ENCODE data around the gene CDH7.

Gene CDH7, protein sequence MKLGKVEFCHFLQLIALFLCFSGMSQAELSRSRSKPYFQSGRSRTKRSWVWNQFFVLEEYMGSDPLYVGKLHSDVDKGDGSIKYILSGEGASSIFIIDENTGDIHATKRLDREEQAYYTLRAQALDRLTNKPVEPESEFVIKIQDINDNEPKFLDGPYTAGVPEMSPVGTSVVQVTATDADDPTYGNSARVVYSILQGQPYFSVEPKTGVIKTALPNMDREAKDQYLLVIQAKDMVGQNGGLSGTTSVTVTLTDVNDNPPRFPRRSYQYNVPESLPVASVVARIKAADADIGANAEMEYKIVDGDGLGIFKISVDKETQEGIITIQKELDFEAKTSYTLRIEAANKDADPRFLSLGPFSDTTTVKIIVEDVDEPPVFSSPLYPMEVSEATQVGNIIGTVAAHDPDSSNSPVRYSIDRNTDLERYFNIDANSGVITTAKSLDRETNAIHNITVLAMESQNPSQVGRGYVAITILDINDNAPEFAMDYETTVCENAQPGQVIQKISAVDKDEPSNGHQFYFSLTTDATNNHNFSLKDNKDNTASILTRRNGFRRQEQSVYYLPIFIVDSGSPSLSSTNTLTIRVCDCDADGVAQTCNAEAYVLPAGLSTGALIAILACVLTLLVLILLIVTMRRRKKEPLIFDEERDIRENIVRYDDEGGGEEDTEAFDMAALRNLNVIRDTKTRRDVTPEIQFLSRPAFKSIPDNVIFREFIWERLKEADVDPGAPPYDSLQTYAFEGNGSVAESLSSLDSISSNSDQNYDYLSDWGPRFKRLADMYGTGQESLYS

DNA sequence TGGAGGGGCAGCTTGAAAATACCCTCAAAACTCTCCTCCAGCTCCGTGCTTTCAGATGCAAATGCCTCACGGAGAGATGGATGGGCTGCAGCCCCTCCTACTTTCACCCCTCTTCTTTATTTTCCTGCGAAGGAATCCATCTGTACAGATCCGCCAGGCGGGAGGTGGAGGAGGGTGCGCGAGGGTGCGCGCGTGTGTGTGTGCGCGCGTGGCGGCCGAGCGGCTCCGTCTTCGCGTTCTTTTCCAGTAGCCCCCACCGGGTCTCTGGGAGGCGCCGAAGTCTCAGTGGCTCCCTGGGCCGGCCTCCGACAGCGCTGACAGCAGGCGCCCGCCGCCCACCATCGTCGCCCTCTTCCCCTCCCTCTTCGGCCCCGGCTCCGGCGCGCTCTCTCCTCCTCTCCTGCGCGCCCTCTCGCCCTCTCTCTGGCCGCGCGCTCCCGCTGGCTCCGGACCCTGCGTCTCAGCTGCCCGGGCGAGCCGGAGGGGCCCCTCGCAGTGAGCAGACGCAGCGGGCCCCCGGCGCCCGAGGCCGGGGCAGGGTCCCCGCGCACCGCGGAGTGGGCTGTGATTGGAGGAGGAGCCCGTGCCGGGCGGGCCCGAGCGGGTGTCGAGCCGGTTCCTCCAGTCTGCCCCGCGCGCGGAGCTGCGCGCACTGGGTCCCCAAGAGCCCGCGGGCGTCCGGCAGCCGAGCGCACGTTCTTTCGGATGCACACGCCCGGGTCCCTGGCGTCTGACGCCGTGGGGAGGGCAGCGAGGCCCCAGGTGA is at the start of gene CDH7:
Gene CDH7, plus strand, starts transcription at position 624 of the 766 bp plus-strand sequence. CDS start 11,831 bp downstream, outside the sequence.
- DNase-seq: peak in 1 of 2 experiments; percentile 14

DNA sequence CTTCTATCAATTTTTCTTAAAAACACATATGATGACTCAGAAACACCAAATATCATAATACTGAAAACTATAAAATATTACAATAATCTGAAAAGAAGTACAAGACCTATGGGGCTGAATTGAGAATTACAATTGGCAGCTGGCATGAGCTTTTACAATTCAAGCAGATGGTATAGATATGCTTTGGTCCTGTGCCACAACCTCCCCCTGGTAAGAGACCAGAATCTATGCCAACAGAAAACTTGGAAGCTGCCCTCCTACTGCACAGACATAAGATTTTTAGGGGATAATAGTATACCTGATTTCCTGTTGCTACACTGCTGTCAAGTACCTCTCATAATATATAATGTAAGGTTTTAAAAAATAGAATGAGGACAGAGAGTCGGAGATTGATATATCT is 46.8 kb upstream of the CDH7 start:
- DNase-seq: no peak

DNA sequence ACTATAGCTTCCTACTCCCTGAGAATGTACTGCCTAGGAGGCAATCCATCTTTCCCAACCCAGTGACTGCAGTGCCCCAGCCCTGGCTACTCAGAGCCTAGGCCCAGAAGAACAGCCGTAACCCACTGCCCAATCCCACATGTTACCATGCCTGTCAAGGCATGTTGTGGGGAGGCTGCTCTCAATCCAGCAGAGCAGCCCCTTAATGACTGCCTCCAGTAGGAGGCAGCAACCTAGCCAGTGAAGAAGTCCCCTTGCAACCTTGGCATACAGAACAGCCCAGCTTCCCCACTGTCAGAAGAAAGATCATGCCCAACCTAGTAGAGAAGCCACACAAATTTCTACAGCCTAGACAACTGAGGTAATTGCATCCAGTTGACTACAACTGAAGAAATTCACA is 44.2 kb upstream of the CDH7 start:
- DNase-seq: no peak

DNA sequence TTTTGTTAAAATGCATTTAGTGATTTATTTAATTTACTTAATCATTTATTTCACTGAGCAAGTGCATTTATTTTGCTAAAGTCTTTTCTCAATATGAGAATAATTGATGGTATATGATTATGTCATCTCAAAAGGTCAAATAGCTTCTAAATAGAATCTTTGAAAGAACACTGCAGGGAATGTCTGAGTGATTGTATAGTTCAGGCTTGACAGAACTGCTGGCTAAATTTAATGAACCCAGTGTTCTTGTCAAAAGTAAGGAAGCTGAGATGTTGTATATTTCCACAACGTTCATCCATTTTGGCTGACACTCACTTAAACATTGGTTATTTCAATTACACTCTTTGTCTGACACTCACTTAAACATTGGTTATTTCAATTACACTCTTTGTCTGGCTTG is 39.3 kb upstream of the CDH7 start:
- no peak for DNase-seq

DNA sequence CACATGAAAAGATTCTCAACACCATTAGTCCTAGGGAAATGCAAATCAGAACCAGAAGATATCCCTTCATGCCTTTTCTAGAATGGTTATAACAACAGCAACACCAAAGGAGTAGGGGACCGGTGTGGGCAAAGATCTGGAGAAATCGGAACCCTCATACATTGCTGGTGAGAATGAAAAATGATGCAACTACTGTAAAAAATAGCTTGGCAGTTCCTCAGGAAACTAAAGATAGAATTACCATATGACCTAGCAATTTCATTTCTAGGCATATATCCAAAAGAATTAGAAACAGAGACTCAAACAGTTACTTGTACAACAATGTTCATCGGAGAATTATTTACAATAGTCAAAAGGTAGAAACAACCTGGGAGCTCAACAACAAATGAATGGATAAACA is 29.2 kb upstream of the CDH7 start:
- DNase-seq: no peak

DNA sequence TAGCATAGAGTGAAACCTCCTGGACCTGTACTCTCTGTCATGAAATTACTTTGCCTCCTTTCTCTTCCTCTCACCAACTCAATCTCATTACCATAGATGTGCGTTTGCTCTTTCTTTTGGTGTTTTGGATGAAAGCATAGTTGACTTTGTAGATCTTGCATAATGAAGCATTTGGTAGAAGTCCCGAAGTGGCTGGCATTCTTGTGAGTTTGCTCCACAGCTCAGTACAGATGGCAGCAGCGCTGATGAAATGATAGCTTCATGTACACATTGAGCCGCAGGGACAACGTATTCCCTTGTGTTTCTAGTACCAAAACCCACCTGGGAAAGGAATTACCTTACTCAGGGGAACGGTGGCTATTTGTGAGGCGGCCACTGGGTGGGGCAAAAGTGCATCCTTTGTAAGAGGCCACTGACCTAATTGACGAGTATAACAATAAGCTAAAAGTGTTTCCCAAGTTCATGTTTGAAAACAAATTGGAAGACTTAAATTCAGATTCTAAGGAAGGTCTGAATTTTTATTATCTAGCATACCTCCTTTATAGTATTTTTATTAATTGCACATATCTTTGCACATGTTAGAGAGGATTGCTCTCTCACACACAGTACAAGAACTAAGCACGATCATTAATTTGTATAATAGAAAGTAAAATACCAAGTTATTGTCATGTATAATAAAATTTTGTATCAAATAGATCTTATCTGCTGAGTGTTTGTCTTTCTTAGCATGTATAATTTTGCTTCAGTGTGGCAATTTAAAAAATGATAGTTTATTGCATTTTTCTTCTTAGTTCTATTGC is 25.4 kb upstream of the CDH7 start:
- DNase-seq: peak; percentile 52 to 57

DNA sequence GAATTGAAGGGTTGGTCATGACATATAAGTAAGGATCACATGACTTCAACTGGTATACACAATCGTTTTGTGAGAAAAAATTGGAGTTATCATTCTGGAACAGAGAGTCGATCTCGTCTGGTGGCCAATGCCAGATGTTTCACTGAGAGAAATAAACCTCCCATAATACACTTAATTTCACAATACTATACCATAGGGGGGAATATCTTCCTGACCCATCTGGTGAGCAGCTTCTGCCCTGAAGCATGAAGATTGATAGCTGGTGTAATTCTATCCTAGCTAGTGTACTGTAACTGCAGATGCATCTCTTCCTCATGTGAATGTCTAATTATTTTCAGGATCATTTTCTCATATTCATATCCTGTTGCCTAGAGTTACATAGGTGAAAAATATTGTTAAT is 15.7 kb upstream of the CDH7 start:
- DNase-seq: no peak

DNA sequence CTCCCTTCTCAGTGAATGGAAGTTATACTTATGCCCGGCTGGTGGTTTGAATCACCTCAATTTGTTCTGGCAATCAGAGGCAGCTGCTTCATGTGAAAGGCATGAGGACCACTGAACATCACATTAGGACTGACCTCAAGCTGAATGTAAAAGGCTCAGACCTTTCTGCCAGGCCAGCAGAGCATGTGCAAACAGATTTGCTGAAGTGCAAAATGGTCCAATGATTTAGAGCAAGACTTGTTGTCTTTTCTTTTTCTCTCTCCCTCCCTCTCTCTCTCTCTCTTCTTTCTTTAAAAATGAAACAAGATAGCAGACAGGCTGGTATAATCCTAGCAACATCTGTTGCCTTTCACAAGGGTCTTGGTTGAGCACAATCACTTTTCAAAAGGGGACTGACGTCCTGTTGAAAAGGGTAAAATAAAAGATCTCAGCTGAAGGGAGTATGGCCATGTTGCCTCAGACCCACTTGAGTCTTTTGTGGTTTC is 13.3 kb upstream of the CDH7 start:
- peak in 1 of 2 experiments; percentile 64 for DNase-seq

DNA sequence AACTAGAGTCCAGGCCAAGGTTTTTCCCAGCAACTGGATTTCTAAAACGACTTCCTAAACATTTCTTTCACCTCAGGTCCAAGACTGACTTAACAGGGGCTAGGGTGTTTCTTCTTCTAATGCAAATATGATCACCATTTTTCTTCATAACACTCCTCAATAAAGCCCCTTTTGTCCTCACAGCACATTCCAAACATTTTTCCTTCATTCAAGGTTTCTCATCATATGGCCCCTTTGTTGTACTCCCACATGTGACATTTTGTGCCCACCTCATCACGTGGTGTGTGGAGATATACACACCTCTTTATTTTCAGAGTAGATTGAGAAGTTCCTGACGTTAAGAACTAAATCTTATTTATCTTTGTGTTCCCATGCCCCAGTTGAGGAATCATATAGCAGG is 3.9 kb upstream of the CDH7 start:
- no peak for DNase-seq

DNA sequence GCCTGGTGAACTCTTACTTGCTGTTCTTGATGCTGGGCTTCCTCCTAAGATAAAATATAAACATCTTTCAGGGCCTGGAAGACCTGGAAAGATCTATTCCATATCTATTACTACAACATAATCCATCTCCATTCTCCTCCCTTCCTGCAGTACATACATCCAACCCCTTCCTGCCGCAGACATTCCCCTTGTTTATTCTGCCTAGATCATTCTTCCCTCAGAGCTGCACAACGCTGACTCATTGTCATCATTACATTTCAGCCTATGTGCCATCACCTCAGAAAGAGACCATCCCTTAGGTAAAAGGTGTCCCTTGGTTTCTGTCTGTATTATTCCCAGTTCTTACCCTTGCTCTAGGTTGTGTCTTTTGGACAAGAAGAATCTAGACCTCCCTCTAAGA is 2.5 kb upstream of the CDH7 start:
- DNase-seq: no peak

DNA sequence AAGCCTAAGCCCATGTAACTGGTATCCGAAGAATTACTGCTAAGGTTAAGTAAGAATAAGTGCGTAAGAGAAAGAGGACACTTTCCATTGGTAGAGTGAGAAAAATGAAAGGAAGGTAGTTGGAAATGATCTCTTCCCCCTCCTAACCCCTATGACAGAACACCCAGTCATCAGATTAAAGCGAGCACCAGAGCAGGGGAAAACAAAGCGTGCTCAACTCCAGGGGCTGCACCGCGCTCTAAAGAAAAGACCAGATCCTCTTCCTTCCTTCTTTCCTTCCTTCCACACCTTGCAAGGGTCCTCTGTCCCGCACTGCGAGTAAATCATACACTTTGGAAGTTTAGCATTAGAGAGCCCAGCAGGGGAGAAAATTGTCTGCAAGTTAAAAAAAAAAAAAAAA is 971 bp upstream of the CDH7 start:
- DNase-seq: no peak

DNA sequence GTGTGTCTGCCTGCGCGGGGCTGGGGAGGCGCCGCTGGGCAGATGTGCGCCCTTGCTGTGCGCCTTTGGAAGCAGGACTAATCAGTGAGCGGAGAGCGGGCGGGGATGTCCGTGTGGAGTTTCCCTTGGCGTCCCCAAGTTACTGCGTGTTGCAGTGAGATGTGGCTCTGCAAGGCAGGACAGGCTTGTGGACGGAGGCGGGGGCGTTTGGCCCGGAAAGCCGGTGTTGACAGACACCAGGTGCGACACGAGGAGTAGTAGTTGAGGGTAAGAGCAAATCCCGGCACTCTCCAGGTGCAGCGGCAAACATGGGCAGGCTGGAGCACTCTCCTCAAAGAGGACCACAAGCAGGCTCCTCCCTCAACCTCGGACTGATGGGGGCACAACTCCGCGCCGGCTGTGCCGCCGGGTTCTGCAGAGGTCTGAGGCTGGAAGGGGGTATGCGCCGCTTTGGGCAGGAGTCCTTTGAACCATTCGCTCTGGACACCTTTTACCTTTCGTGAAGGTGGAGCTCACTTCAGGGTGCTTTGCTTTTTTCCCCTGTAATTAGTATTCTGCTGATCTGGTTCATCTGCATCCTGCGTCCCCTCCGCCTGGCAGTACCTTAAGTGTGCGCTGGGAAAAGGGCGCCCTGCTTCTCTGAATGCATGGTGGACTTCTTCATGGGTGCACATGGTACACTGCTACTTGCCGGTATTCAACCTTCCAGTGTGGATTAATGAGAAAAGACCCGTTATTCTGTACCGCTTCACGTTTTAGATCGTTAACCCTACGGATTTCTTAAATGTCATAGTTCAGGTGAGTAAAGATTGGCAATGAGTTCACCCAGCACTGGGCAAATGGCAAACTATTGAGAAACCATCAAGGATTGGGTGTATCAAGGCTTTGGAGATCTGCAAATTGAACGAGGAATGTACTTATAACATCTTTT is 608 bp downstream of the CDH7 start:
- DNase-seq: no peak

DNA sequence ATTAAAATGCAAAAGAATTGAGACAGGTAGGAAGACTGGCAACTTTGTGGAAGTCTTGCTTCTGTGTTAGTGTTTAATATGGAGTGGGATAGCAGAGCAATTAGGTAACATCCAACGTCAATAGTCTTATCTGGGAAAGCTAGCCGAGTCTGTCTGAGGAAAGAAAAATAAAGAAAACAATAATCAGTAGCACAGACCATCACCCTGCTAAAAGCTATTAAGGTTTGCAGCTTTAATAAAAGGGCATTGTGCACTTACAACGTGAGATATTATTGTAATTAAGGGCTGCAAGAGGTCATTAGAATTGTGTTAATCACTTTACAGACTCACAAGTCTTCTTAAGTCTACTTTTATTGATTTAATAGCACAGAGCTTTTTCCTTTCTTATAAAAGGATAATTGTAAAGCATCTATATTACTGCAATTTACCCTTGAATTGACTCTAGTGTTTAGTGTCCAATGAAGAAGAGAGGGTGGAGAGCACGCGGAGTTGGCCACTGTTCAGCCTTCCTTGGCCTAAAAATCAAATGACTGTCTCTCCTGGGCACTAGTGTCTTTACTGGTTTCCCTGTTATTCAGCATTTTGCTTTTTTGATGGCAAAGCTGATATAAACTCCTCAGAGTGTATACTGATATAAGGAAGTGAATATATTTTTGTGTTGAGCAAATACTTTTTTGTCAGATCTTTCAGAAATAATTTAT is 2.0 kb downstream of the CDH7 start:
- no peak for DNase-seq

DNA sequence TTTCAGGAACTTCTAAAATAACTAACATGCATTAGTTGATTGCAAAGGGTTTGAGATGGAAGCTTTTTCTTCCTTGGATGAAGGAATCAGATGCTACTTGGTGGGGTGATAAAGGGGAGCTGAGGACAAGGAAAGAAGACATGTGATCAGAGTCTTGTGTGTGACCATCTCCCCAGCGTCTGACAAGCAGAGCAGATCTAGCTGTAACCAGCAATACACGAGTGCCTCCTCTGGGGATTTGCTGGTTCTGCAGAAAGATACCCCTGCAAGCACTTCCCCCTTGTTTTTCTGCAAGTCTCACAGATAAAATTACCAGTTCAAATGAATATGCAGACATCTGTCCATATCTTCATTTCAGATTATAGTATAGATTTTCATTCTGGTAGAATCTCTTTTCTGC is 2.7 kb downstream of the CDH7 start:
- DNase-seq: peak; percentile 18

DNA sequence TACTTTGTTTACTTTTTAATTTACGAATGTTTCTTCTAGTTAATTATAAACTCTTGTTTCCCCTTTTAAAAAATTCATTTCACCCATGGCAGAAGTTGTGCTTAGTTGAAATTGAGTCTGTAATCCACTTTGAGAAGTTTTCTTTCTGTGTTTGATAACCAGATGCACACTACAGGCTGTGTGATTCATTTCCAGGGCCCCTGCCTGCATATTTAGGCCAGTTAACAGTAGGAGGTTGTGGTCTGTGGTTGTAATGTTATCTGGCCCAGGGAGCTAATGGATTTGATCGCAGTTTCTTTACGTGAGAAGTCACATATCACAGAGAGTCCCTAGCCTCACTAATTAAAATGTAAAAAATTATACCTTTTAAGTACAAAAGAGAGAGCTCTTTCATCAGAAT is 3.3 kb downstream of the CDH7 start:
- no peak for DNase-seq

DNA sequence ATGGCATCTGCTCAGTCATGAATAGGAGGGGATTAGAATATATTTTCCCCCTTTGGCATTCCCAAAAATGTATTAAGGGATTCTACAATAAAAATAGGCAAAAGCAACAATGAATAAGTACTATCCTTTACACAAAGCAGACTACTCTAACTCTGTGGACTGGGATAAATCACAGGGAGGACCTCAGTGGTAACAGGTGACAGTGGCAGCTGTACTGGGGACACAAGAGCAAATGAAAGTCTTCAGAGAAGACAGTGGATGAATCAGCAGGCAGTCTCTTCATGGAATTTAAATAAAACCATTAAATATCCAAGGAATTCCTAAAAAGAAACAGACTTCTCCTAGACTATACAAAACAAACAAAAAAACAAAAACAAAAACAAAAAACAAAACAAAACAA is 4.8 kb downstream of the CDH7 start:
- DNase-seq: no peak

DNA sequence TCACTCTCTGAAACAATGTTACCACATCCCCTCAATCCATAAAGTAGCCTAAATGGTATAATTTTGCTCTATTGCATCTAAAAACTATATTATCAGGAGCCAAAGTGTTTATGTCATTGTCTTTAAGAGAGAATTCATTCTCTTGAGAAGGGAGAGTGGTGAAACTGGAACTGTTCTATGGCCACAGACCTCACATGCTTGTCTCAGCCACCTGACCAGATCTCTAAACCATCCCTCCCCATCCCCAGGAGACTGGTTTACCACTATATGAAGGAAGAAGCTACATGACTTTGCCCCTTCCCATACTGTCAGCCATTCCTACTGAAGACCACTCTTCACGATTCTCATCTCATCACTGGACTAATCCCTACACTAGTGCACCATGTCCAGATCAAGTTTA is 9.6 kb downstream of the CDH7 start:
- no peak for DNase-seq

DNA sequence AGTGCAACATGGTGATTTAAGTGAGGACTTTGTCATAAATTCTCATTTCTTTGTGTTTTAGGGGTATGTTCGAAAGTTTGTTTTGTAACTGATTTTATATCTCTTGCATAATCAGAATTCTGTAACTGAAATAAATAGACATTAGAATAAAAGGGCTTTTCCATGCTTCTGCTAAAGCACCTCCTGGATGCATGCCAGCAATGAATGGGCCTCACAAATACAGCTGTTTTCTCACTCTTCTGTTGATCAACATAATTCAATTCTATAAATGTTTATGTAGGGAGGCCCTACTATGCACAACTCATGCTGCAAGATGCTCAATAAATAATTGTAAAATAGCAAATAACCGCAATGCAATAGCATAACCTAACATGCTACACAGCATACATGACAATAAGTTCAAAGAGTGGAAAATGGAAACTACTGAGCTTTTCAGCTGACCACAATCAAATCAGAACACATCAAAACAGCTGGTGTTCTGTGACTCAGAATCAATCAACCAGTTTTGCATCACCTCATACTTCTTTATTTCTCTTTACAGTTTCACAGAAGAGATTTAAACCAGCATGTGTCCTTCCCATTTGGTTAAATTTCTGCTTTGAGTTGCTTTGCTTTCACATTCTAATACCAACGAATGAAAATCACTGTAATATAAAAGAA is 11.0 kb downstream of the CDH7 start:
- peak; percentile 29 to 48 for DNase-seq

DNA sequence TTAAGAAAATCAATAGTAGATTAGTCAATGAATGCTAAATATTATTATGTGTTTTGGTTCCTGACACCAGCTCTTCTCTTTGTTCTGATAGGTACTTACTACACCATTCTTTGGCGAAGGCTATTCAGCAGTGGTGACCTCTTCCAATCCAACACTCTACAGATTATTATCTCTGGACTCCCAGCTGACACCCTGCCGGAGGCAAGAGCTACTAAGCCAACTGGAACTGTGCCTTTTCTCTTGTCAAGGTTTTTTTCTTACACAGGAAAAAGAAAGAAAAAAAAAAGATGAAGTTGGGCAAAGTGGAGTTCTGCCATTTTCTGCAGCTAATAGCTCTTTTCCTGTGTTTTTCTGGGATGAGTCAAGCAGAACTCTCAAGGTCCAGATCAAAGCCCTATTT is 11.7 kb downstream of the CDH7 start:
- no peak for DNase-seq

DNA sequence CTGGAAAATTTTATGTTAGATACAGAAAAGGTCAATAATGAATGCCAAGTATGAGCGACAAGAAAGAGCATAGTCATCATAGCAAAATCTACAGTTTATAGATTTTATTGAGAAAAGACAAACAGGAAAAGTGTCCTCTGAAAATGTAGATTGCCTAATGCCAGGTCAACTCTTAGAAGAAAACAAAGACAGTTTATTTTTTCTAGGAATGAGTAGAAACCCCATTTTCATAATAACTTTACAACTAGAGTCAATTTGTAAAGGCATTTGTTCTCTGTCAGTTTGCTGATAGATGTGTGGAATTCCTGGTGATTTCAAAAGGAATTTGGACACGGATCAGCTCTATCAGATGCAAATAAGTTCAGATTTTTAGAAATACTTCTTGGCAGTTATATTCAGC is 16.6 kb downstream of the CDH7 start:
- no peak for DNase-seq

Data from NCI-H1930 (cell line).